Cardiac septum (tissue), 1 donor: Measurements from ENCODE around the gene WBP1L. TPM values are rescaled to one million over a fixed set of nuclear protein-coding genes. Genes with fewer than 3 reads are reported as not detected.
"Not testable (repeated sequence)": the region's sequence is repeated elsewhere in the genome, so short reads cannot be mapped to it uniquely, and the experiment has no call there.

Source experiments
- DNase-seq: peaks from one replicate; pipeline ENCODE4 v3.0.0-alpha.2; 2020; ENCODE audit warnings: low spot score
- intact Hi-C: fragments of 100-400 bp; cut with DNase I; formaldehyde crosslinking; loops from one replicate; pipeline ENCODE4 v1.14.0; 2022
- total RNA-seq: library from RNA; stranded (reverse); fragmentation: NEBNext Ultra II Directional; extraction: Animal tissue kit (Norgen Biotek cat#: 25700); gene quantifications from one replicate; pipeline ENCODE4 v1.2.1, GENCODE V29; 2021
- donor health status: DM: no; HTN: no; CAD: no.

WBP1L gene
- total RNA-seq, 1 donor from 2014 or later = 19.2 TPM

DNA sequence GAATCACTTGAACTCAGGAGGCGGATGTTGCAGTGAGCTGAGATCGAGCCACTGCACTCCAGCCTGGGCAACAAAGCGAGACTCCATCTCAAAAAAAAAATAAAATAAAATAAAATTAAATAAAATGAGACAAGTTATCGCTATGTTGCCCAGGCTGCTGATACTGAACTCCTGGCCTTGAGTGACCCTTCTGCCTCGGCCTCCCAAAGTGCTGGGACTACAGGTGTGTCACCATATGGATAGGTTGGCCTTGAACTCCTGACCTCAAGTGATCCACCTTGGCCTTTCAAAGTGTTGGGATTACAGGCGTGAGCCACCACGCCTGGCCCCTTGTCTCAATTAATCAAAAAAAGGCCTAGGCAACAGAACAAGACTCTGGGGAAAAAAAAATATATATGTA is 109.5 kb downstream of the WBP1L start:
- intact Hi-C loops = not testable (repeated sequence)

DNA sequence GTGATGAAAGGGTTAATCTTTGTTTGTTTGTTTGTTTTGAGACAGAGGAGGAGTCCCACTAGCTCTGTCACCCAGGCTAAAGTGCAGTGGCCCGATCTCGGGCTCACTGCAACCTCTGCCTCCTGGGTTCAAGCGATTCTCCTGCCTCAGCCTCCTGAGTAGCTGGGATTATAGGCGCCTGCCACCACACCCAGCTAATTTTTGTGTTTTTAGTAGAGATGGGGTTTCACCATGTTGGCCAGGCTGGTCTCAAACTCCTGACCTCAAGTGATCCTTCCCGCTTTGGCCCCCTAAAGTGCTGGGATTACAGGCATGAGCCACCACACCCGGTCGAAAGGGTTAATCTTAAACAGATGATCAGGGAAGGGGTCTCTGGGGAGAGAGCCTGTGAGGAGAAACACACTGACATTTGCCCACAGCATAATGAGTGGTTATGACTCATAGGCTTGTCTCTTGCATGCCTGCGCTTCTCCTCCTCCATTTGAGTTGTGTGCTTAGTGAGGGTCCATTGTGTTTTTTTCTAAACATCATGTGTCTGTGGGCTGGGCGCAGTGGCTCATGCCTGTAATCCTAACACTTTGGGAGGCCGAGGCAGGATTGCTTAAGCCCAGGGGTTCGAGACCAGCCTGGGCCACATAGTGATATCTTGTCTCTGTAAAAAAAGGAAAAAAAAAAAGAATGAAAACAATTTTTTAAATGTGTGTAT is 112.1 kb downstream of the WBP1L start:
- intact Hi-C loops, DNase-seq: not testable (repeated sequence)

More for the DNA sequence above, 109.5 kb downstream of the WBP1L start:
- not testable (repeated sequence) for DNase-seq

DNA sequence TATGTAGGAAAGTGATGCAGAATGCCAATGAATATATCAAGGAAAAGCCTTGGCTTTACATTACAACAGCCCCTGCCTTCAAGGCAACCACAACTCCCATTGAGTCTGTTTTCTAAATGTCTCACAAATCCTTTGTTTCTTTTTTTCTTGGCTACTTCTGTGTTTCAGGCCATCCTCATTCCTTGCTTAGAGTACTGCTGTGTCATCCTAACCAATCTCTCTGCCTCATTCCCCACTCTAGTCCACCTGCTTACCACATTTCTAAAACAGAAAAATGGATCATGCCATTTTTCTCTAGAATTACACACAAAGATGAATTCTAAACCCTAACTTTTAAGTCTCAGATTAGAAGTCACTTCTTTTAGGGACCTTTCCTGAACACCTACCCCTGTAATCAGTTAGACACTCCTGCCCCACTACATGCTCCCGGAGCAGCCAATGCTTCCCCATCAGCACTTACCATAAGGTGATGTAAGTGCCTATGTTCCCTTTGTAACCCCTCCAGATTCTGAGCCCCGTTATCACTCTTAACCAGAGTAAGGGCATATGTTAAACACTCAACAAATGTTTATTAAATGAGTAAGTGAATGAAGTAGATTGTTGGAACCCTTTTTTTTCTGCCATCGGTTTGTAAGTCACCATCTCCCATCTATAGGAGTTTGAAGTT is 113.1 kb downstream of the WBP1L start:
- DNase-seq = no peak
- intact Hi-C loops = no loop called here

DNA sequence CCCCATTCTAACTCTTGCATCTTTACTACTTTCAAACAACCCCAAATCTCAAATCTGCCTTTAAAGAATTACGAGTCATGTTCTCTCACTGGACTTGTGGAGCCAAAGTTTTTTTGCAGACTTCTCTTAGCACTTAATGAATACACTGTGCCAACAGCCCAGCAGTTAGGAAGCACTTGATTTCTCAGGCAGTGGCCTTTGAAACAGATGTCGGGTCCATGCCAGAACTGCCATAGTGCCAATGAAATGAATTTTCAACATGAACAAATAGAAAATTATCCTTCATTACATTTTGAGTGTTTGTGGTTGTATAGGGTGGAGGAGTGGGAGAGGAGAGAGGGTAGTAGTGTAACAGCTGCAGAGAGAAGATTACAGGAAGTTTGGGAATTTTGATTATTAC is 116.2 kb downstream of the WBP1L start:
- no peak for DNase-seq
- intact Hi-C loops = no loop called here

DNA sequence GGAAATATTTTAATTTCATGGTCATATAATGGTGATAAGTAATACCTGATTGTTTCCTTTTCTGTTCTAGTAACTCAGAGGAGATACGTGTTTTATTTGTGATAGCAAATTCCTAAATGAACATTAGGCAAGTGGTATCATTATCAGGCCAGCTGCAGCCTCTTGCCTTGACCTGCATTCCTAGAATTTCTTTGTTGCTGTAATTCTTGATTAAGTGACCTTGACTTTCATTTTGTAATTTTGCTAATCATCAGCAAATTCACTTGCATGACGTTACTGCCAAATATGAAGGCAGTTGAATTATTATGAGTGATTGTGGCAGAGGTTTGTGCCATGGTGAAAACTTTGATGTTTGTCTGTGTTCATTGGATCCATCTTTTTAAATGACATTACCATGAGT is 119.9 kb downstream of the WBP1L start:
- intact Hi-C loops = no loop called here
- no peak for DNase-seq

DNA sequence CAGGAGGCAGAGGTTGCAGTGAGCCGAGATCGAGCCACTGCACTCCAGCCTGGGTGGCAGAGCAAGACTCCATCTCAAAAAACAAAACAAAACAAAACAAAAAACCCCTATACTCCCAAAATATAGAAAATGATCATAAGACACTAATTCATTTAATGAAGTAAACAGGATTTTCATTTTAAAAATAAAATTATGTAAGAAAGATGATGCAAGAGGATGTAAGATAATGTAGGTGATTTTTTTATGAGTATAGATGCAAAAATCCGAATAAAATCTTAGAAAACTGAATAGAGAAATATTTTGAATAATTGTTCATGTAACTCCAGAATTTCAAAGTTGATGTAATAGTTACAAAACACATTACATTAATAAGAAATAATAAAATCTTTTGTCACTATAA is 121.9 kb downstream of the WBP1L start:
- no peak for DNase-seq
- intact Hi-C loops = no loop called here

Other genes with a start within 250 kb of the WBP1L start
- gene ACTR1A, start 241.2 kb upstream of the WBP1L start, total RNA-seq = 123 TPM
- gene SUFU, start 240.0 kb upstream of the WBP1L start, total RNA-seq = 6.1 TPM
- 99.6 TPM for gene TRIM8, start 99.5 kb upstream of the WBP1L start, total RNA-seq
- gene ARL3, start 29.6 kb upstream of the WBP1L start, total RNA-seq = 13.1 TPM
- gene SFXN2, start 29.3 kb upstream of the WBP1L start, total RNA-seq = 2.8 TPM
- not detected for gene CYP17A1, start 93.5 kb downstream of the WBP1L start, total RNA-seq
- 15.8 TPM for gene BORCS7, start 110.3 kb downstream of the WBP1L start, total RNA-seq
- gene AS3MT, start 125.5 kb downstream of the WBP1L start, total RNA-seq = 7.2 TPM
- 5.9 TPM for gene CNNM2, start 174.3 kb downstream of the WBP1L start, total RNA-seq